Activated CD8-positive, alpha-beta memory T cell treated with anti-CD3 and anti-CD28 coated beads, Interleukin-2, amount 10 ng/mL, durations not matched to agents 7 days and 5 days (primary cell): ENCODE results near the gene DHX57. TPM values are rescaled to one million over a fixed set of nuclear protein-coding genes. Genes with fewer than 3 reads are reported as not detected.
"Not testable (repeated sequence)": the region's sequence is repeated elsewhere in the genome, so short reads cannot be mapped to it uniquely, and the experiment has no call there.

ENCODE experiments used
- ATAC-seq: fragments of 150-1000 bp; cut with Tn5 transposase; one replicate; pipeline ENCODE4 v1.10.0; 2021; ENCODE audit warnings: moderate library complexity
- CTCF ChIA-PET: fragments of 350-600 bp; sonication (Branson Sonifier 250); formaldehyde crosslinking; loops from one replicate; lab custom pipeline; 2021; ENCODE audit warnings: antibody characterized with exemption; lab: Charles Lee
- DNase-seq: peaks from one replicate; pipeline ENCODE4 v3.0.0-alpha.2; 2020
- H3K27ac Mint-ChIP-seq: one replicate; pipeline ENCODE4 v1.8.0; 2021; ENCODE audit warnings: mild to moderate bottlenecking, mixed read lengths
- H3K27me3 Mint-ChIP-seq: one replicate; pipeline ENCODE4 v1.8.0; 2021; ENCODE audit warnings: mixed read lengths
- H3K36me3 Mint-ChIP-seq: one replicate; pipeline ENCODE4 v1.8.0; 2021; ENCODE audit warnings: mild to moderate bottlenecking, mixed read lengths
- H3K4me1 Mint-ChIP-seq: one replicate; pipeline ENCODE4 v1.8.0; 2021; ENCODE audit warnings: mixed read lengths
- H3K4me3 Mint-ChIP-seq: one replicate; pipeline ENCODE4 v1.8.0; 2021; ENCODE audit warnings: mild to moderate bottlenecking, moderate library complexity, mixed read lengths
- H3K9me3 Mint-ChIP-seq: one replicate; pipeline ENCODE4 v1.8.0; 2022; ENCODE audit warnings: low read depth, mixed read lengths
- total RNA-seq, 2 experiments: library from RNA; stranded (reverse); gene quantifications; one replicate each; pipeline ENCODE4 v1.2.3, GENCODE V29; 2021

DHX57 gene
- total RNA-seq, 2 experiments from 2014 or later, result 15.3 to 18.2 TPM

- ATAC-seq, result no peak
- peaks cover 7% of the 10 kb centered on the region for H3K36me3 Mint-ChIP-seq
- no peaks in the 10 kb centered on the region for H3K4me1 Mint-ChIP-seq
- no peaks in the 10 kb centered on the region for H3K27me3 Mint-ChIP-seq
- H3K27ac Mint-ChIP-seq, result no peak overlapping the region
- H3K4me3 Mint-ChIP-seq, result no peak overlapping the region
- H3K9me3 Mint-ChIP-seq, result no peaks in the 10 kb centered on the region
- CTCF ChIA-PET, result interaction anchor here (0.5 to 3.4 kb wide), 2 partner anchors 10 to 972 kb away, joined by 3 to 9 read pairs; no protein-coding TSS in a partner anchor
- no peak for DNase-seq
Measured at GRCh38 chr2:38836791-38837190, 38.9 kb downstream of the DHX57 start.

DNA sequence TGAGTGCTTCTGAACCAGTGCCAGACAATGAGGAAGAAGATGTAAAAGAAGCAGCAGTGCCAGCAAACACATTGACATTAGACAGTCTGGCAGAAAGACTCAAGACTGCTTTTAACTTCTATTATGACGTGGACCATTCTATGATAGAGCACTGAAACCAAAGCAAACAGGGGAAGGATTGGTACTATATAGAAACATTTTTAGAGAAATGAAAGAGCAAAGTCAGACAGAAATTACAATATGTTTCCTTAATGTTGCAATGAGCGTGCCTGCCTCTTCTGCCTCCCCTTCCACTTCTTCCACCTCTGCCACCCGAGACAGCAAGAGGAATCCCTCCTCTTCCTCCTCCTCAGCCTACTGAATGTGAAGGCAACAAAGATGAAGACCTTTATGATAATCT, 39.7 kb downstream of the DHX57 start:
- H3K4me3 Mint-ChIP-seq, result no peak overlapping the region
- CTCF ChIA-PET, result interaction anchor here (0.8 to 3.4 kb wide), 6 partner anchors 11 to 301 kb away, joined by 3 to 9 read pairs (median 3); no protein-coding TSS in a partner anchor
- DNase-seq, result no peak
- H3K27me3 Mint-ChIP-seq, result no peaks in the 10 kb centered on the region
- H3K27ac Mint-ChIP-seq, result no peak overlapping the region
- H3K36me3 Mint-ChIP-seq, result peaks cover 3% of the 10 kb centered on the region
- H3K9me3 Mint-ChIP-seq, result no peaks in the 10 kb centered on the region
- no peaks in the 10 kb centered on the region for H3K4me1 Mint-ChIP-seq
- ATAC-seq, result no peak

DNA sequence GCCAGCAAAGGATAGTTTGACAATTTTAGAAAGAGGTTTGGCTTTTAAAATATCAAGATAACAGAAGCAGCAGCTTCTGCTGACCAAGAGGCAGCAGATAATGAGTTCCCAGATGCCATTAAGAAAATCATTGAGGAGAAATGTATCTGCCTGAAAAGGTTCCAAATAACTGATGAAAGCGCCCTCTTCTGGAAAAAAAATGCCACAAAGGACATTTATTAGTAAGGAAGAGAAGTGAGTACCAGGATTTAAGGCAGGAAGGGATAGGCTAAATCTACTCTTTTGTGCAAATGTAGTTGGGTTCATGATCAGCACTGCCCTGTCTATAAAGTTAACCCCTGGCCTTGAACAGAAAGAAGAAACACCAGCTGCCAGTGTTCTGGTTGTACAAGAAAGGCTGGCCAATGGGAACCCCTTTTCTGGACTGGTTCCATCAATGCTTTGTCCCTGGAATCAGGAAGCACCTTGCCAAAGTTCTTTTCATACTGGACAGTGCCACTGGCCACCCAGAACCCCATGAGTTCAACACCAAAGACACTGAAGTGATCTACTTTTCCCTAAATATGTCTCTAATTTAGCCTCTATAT, 40.6 kb downstream of the DHX57 start:
- DNase-seq (no peak), ATAC-seq (no peak)
- Mint-ChIP-seq H3K4me3 (no peak overlapping the region), H3K4me1 (no peaks in the 10 kb centered on the region), H3K9me3 (no peaks in the 10 kb centered on the region), H3K36me3 (peaks cover 3% of the 10 kb centered on the region), H3K27ac (no peak overlapping the region), H3K27me3 (no peaks in the 10 kb centered on the region)
- CTCF ChIA-PET, result interaction anchor here (0.5 to 3.4 kb wide), 16 partner anchors 8 to 300 kb away, joined by 3 to 9 read pairs (median 3); no protein-coding TSS in a partner anchor

DNA sequence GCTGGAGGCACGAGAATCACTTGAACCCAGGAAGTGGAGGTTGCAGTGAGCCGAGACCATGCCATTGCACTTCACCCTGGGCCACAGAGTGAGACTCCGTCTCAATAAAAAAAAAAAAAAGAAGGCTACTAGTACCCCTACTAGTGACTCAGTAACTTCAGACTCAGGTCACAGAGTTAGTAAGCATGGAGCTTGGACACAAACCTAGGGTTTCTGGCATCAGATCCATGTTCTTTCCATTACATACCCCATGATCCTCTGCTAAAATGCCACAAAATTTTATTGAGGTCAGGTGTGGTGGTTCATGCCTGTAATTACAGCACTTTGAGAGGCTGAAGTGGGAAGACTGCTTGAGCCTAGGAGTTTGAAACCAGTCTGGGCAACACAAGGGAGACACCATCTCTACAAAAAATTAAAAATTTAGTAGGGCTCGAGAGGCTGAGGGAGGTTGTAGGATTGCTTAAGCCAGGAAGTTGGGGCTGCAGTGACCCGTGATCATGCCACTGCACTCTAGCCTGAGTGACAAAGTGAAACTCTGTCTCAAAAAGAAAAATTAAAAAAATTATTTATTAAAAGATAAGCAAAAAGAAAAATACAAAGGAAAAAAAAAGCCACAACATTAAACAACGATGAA, 45.1 kb downstream of the DHX57 start:
- CTCF ChIA-PET, result no interaction called here
- no peaks in the 10 kb centered on the region for H3K27me3 Mint-ChIP-seq
- peaks cover 2% of the 10 kb centered on the region for H3K36me3 Mint-ChIP-seq
- DNase-seq (no peak), ATAC-seq (no peak)
- no peaks in the 10 kb centered on the region for H3K9me3 Mint-ChIP-seq
- no peak overlapping the region for H3K27ac Mint-ChIP-seq
- H3K4me3 Mint-ChIP-seq, result no peak overlapping the region
- H3K4me1 Mint-ChIP-seq, result peaks cover 4% of the 10 kb centered on the region

GRCh38 chr2:38829971-38830370, 45.8 kb downstream of the DHX57 start:
- CTCF ChIA-PET, result no interaction called here
- Mint-ChIP-seq H3K36me3 (peaks cover 2% of the 10 kb centered on the region), H3K4me1 (peaks cover 4% of the 10 kb centered on the region), H3K4me3 (no peak overlapping the region), H3K9me3 (no peaks in the 10 kb centered on the region), H3K27ac (no peak overlapping the region), H3K27me3 (no peaks in the 10 kb centered on the region)
- ATAC-seq, result no peak
- DNase-seq, result no peak

- no peak overlapping the region for H3K4me3 Mint-ChIP-seq
- CTCF ChIA-PET, result interaction anchor here (1.3 kb wide), 1 partner anchor 247 kb away, joined by 3 read pairs; no protein-coding TSS in a partner anchor
- no peak for ATAC-seq
- H3K27me3 Mint-ChIP-seq, result no peaks in the 10 kb centered on the region
- H3K9me3 Mint-ChIP-seq, result no peaks in the 10 kb centered on the region
- peaks cover 4% of the 10 kb centered on the region for H3K4me1 Mint-ChIP-seq
- peaks cover 9% of the 10 kb centered on the region for H3K36me3 Mint-ChIP-seq
- no peak overlapping the region for H3K27ac Mint-ChIP-seq
- no peak for DNase-seq
Measured at GRCh38 chr2:38828460-38828859, 47.3 kb downstream of the DHX57 start.

DNA sequence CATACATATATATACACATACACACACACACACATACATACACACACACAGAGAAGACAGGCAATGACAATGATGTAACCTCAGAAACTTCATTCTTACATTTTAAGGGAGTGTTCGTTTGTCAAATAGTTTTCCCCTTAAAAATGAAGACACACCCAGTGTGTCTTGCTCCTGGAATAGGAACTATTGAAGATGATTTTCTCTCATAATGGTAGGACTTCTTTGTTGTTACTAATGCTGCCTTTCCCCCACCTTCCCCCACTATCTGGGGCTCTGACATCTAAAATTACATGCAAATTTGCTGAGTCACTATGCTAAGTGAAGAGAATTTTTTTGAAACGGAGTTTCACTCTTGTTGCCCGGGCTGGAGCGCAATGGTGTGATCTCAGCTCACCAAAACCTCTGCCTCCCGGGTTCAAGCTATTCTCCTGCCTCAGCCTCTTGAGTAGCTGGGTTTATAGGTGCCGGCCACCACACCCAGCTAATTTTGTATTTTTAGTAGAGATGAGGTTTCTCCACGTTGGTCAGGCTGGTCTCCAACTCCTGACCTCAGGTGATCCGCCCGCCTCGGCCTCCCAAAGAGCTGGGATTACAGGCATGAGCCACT, 48.1 kb downstream of the DHX57 start:
- ATAC-seq, H3K4me3 Mint-ChIP-seq, H3K27me3 Mint-ChIP-seq, DNase-seq, H3K9me3 Mint-ChIP-seq, H3K27ac Mint-ChIP-seq, H3K4me1 Mint-ChIP-seq: not testable (repeated sequence)
- peaks cover 15% of the 10 kb centered on the region for H3K36me3 Mint-ChIP-seq
- CTCF ChIA-PET, result interaction anchor here (1.3 kb wide), 1 partner anchor 246 kb away, joined by 3 read pairs; no protein-coding TSS in a partner anchor

GRCh38 chr2:38825956-38826355, 49.8 kb downstream of the DHX57 start:
- no peak for DNase-seq
- Mint-ChIP-seq H3K4me1 (peaks cover 4% of the 10 kb centered on the region), H3K4me3 (no peak overlapping the region), H3K27me3 (no peaks in the 10 kb centered on the region), H3K36me3 (peaks cover 19% of the 10 kb centered on the region), H3K27ac (no peak overlapping the region), H3K9me3 (no peaks in the 10 kb centered on the region)
- ATAC-seq, result no peak
- CTCF ChIA-PET, result interaction anchor here (0.6 to 1.2 kb wide), 5 partner anchors 9 to 611 kb away, joined by 3 to 6 read pairs (median 3); no protein-coding TSS in a partner anchor

DNA sequence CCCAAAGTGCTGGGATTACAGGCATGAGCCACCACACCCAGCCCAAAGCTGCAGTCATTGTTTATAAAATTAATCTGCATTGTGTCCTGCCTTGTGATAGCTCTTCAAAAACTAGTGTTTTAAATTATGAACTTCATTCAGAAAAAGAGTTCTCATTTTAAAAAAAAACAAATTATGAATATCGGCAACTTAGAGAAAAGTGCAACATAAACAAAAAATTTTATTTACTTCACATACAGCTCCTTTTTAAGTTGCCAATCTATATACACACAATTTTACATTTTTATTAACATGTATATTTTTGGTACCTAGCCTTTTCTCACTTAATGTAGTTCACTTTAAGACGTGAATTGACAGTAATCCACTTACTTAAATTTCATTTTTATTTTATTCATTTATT, 50.8 kb downstream of the DHX57 start:
- Mint-ChIP-seq H3K4me3 (no peak overlapping the region), H3K27me3 (no peaks in the 10 kb centered on the region), H3K36me3 (peaks cover 19% of the 10 kb centered on the region), H3K4me1 (peaks cover 4% of the 10 kb centered on the region), H3K27ac (no peak overlapping the region), H3K9me3 (no peaks in the 10 kb centered on the region)
- ATAC-seq (no peak), DNase-seq (no peak)
- CTCF ChIA-PET, result interaction anchor here (1.1 to 1.2 kb wide), 2 partner anchors 10 to 19 kb away, joined by 3 to 6 read pairs; no protein-coding TSS in a partner anchor

GRCh38 chr2:38823386-38823785, 52.3 kb downstream of the DHX57 start:
- Mint-ChIP-seq H3K27me3 (no peaks in the 10 kb centered on the region), H3K27ac (no peak overlapping the region), H3K9me3 (no peaks in the 10 kb centered on the region), H3K36me3 (peaks cover 19% of the 10 kb centered on the region), H3K4me1 (peaks cover 4% of the 10 kb centered on the region), H3K4me3 (no peak overlapping the region)
- CTCF ChIA-PET, result no interaction called here
- ATAC-seq (no peak), DNase-seq (no peak)

GRCh38 chr2:38818565-38818964, 57.2 kb downstream of the DHX57 start:
- ATAC-seq, result no peak
- Mint-ChIP-seq H3K27ac (no peak overlapping the region), H3K9me3 (no peaks in the 10 kb centered on the region), H3K4me1 (no peaks in the 10 kb centered on the region), H3K4me3 (no peak overlapping the region), H3K36me3 (peaks cover 19% of the 10 kb centered on the region), H3K27me3 (no peaks in the 10 kb centered on the region)
- DNase-seq, result no peak
- CTCF ChIA-PET, result interaction anchor here (0.8 to 1.0 kb wide), 2 partner anchors 14 to 71 kb away, joined by 3 to 4 read pairs; no protein-coding TSS in a partner anchor

DNA sequence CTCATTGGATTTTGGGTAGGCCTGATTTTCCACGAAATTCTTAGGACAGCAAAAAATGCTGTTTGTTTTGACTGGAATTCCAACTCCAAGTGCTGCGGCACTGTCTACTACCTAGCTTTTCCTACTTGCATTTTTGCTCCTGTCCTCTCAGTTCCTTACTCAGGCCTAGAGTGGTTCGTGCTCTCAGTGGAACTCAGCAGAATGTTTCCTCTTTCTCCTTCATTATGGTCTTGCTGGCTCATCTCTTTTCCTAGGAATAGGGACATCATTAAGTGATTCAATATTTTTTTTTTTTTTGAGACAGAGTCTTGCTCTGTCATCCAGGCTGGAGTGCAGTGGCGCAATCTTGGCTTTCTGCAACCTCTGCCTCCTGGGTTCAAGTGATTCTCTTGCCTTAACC, 59.8 kb downstream of the DHX57 start:
- H3K27me3 Mint-ChIP-seq, result no peaks in the 10 kb centered on the region
- H3K4me1 Mint-ChIP-seq, result no peaks in the 10 kb centered on the region
- peaks cover 8% of the 10 kb centered on the region for H3K36me3 Mint-ChIP-seq
- no peak overlapping the region for H3K27ac Mint-ChIP-seq
- H3K4me3 Mint-ChIP-seq, result no peak overlapping the region
- ATAC-seq, result no peak
- H3K9me3 Mint-ChIP-seq, result no peaks in the 10 kb centered on the region
- CTCF ChIA-PET, result no interaction called here
- no peak for DNase-seq

- Mint-ChIP-seq H3K27ac (no peak overlapping the region), H3K9me3 (no peaks in the 10 kb centered on the region), H3K27me3 (no peaks in the 10 kb centered on the region), H3K36me3 (peaks cover 5% of the 10 kb centered on the region), H3K4me1 (no peaks in the 10 kb centered on the region), H3K4me3 (no peak overlapping the region)
- DNase-seq (no peak), ATAC-seq (no peak)
- CTCF ChIA-PET, result no interaction called here
Measured at GRCh38 chr2:38810488-38810887, 65.2 kb downstream of the DHX57 start.
